Measurements from ENCODE around the gene NPAS2.

The NPAS2 gene

GRCh38 chr2:100855606-100856005 lies 35.7 kb downstream of the NPAS2 start:
- DNase-seq (ENCODE audit: low read depth): no peak

GRCh38 chr2:100856732-100857131 lies 36.8 kb downstream of the NPAS2 start:
- DNase-seq (ENCODE audit: low read depth): no peak

- no peak for DNase-seq (ENCODE audit: low read depth)
Observed at GRCh38 chr2:100857341-100857740, 37.4 kb downstream of the NPAS2 start.

- no peak for DNase-seq (ENCODE audit: low read depth)
Observed at GRCh38 chr2:100857915-100858314, 38.0 kb downstream of the NPAS2 start.

GRCh38 chr2:100859902-100860301 lies 40.0 kb downstream of the NPAS2 start:
- no peak for DNase-seq (ENCODE audit: low read depth)

GRCh38 chr2:100861340-100861739 lies 41.4 kb downstream of the NPAS2 start:
- DNase-seq (ENCODE audit: low read depth): no peak

- DNase-seq (ENCODE audit: low read depth): no peak
Observed at GRCh38 chr2:100862081-100862480, 42.1 kb downstream of the NPAS2 start.

- no peak for DNase-seq (ENCODE audit: low read depth)
Observed at GRCh38 chr2:100865816-100866460, 46.0 kb downstream of the NPAS2 start.

- no peak for DNase-seq (ENCODE audit: low read depth)
Observed at GRCh38 chr2:100868083-100868482, 48.1 kb downstream of the NPAS2 start.

- no peak for DNase-seq (ENCODE audit: low read depth)
Observed at GRCh38 chr2:100869120-100869519, 49.2 kb downstream of the NPAS2 start.

- no peak for DNase-seq (ENCODE audit: low read depth)
Observed at GRCh38 chr2:100870652-100871531, 51.0 kb downstream of the NPAS2 start.

GRCh38 chr2:100875516-100876230 lies 55.7 kb downstream of the NPAS2 start:
- DNase-seq (ENCODE audit: low read depth): no peak

- no peak for DNase-seq (ENCODE audit: low read depth)
Observed at GRCh38 chr2:100876231-100876860, 56.4 kb downstream of the NPAS2 start.

GRCh38 chr2:100877555-100877954 lies 57.6 kb downstream of the NPAS2 start:
- DNase-seq (ENCODE audit: low read depth): no peak

- DNase-seq (ENCODE audit: low read depth): no peak
Observed at GRCh38 chr2:100878000-100878791, 58.3 kb downstream of the NPAS2 start.

- DNase-seq (ENCODE audit: low read depth): no peak
Observed at GRCh38 chr2:100879296-100879695, 59.4 kb downstream of the NPAS2 start.

- no peak for DNase-seq (ENCODE audit: low read depth)
Observed at GRCh38 chr2:100880036-100880435, 60.1 kb downstream of the NPAS2 start.

GRCh38 chr2:100880730-100881129 lies 60.8 kb downstream of the NPAS2 start:
- DNase-seq (ENCODE audit: low read depth): no peak

- no peak for DNase-seq (ENCODE audit: low read depth)
Observed at GRCh38 chr2:100882645-100883613, 63.0 kb downstream of the NPAS2 start.

- no peak for DNase-seq (ENCODE audit: low read depth)
Observed at GRCh38 chr2:100884145-100884621, 64.2 kb downstream of the NPAS2 start.

Data from T-helper 22 cell (primary cell).